Activated CD8-positive, alpha-beta T cell treated with anti-CD3 and anti-CD28 coated beads for 36 hours (primary cell): Measurements from ENCODE around the gene NFAM1. TPM values are rescaled to one million over a fixed set of nuclear protein-coding genes. Genes with fewer than 3 reads are reported as not detected.

Source experiments
- ATAC-seq: fragments of 200-7000 bp; cut with Tn5 transposase; one replicate; pipeline ENCODE4 v1.10.0; 2021; ENCODE audit warnings: mild to moderate bottlenecking, moderate library complexity
- CTCF ChIA-PET: fragments of 350-600 bp; sonication (Branson Sonifier 250); formaldehyde crosslinking; loops from one replicate; lab custom pipeline; 2021; ENCODE audit warnings: antibody characterized with exemption; lab: Charles Lee
- POLR2A ChIA-PET: fragments of 350-600 bp; sonication (Branson Sonifier 250); formaldehyde crosslinking; loops from one replicate; lab custom pipeline; 2021; ENCODE audit warnings: antibody characterized with exemption; lab: Charles Lee
- DNase-seq: peaks from one replicate; pipeline ENCODE4 v3.0.0-alpha.2; 2020
- H3K27ac Mint-ChIP-seq: one replicate; pipeline ENCODE4 v1.8.0; 2021; ENCODE audit warnings: mild to moderate bottlenecking, mixed read lengths
- H3K27me3 Mint-ChIP-seq: one replicate; pipeline ENCODE4 v1.8.0; 2021; ENCODE audit warnings: mixed read lengths
- H3K36me3 Mint-ChIP-seq: one replicate; pipeline ENCODE4 v1.8.0; 2021; ENCODE audit warnings: low read depth, mixed read lengths
- H3K4me1 Mint-ChIP-seq: one replicate; pipeline ENCODE4 v1.8.0; 2021; ENCODE audit warnings: low read depth, mixed read lengths
- H3K4me3 Mint-ChIP-seq: one replicate; pipeline ENCODE4 v1.8.0; 2021; ENCODE audit warnings: mild to moderate bottlenecking, moderate library complexity, mixed read lengths
- H3K9me3 Mint-ChIP-seq: one replicate; pipeline ENCODE4 v1.8.0; 2021; ENCODE audit warnings: mixed read lengths
- CTCF ChIP-seq: fragments of 200-600 bp; IDR thresholded peaks from one replicate; pipeline ENCODE4 v1.8.0; 2022; ENCODE audit warnings: antibody characterized with exemption, mild to moderate bottlenecking
- intact Hi-C: fragments of 100-400 bp; cut with micrococcal nuclease; formaldehyde crosslinking; loops from one replicate; pipeline ENCODE4 v1.10.0; 2022
- total RNA-seq, 2 experiments: library from RNA; stranded (reverse); gene quantifications; one replicate each; pipeline ENCODE4 v1.2.3, GENCODE V29; 2021

The NFAM1 gene
- total RNA-seq, 2 experiments from 2014 or later: 0.16 TPM; not detected in 1

- DNase-seq (no peak), ATAC-seq (no peak)
- peaks cover 14% of the 10 kb centered on the region for H3K4me1 Mint-ChIP-seq
- H3K27me3 Mint-ChIP-seq: peaks cover 26% of the 10 kb centered on the region
- H3K9me3 Mint-ChIP-seq: no peaks in the 10 kb centered on the region
- intact Hi-C loops: no loop called here
- no peaks in the 10 kb centered on the region for H3K36me3 Mint-ChIP-seq
- no peak overlapping the region for H3K4me3 Mint-ChIP-seq
- no peak overlapping the region for H3K27ac Mint-ChIP-seq
- POLR2A ChIA-PET: interaction anchor here (0.9 to 1.7 kb wide), 2 partner anchors 13 to 20 kb away, joined by 3 to 7 read pairs; no protein-coding TSS in a partner anchor
- no peak for TF ChIP-seq CTCF
- CTCF ChIA-PET: interaction anchor here (1.1 kb wide), 1 partner anchor 21 kb away, joined by 3 read pairs; no protein-coding TSS in a partner anchor
These were observed 65.2 kb downstream of the NFAM1 start for GRCh38 chr22:42366806-42367581.

DNA sequence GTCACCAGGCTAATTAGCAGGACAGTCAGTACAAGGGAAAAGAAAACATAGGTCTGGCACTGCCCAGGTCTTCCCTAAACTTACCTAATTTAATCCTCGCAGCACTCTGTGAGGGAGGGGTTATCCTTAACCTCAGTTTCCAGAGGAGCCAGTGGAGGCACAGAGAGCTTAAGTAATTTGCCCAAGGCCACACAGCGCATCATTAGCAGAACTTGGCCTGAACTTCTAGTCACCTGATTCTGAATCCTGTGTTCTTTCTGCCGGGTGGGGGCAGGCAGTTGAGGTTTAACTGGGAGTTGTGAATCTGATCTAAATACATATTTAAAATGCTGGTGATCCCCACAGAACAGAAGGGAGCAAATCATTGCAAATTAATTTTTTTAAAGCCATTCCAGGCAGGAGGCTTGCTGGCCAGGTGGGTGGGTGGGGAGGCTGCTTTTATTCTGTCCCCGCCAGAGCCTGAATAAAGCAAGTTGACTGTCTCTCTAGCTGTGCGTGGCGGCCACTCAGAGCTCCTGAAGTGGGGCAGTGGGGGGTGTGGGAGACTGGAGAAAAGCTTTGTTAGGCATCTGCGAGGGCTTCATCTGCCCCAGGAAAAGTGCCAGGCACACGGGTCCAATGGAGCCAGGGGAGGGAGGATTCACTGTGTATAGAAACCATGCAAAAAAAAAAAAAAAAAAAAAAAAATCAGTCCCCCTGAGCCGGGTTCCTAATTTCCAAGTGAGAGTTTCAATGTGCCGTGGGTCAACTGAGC is 66.1 kb downstream of the NFAM1 start:
- no peak for TF ChIP-seq CTCF
- Mint-ChIP-seq H3K9me3 (no peaks in the 10 kb centered on the region), H3K36me3 (no peaks in the 10 kb centered on the region), H3K4me1 (peaks cover 14% of the 10 kb centered on the region), H3K27ac (no peak overlapping the region), H3K4me3 (no peak overlapping the region), H3K27me3 (peaks cover 26% of the 10 kb centered on the region)
- ChIA-PET CTCF (interaction anchor here (1.6 kb wide), 1 partner anchor 72 kb away, joined by 5 read pairs; no protein-coding TSS in a partner anchor), POLR2A (interaction anchor here (0.9 to 1.7 kb wide), 2 partner anchors 12 to 20 kb away, joined by 3 to 7 read pairs; no protein-coding TSS in a partner anchor)
- DNase-seq: no peak
- ATAC-seq: no peak
- intact Hi-C loops: no loop called here

GRCh38 chr22:42365111-42365865 is 66.9 kb downstream of the NFAM1 start:
- Mint-ChIP-seq H3K36me3 (no peaks in the 10 kb centered on the region), H3K4me1 (peaks cover 14% of the 10 kb centered on the region), H3K9me3 (no peaks in the 10 kb centered on the region), H3K4me3 (no peak overlapping the region), H3K27me3 (peaks cover 26% of the 10 kb centered on the region), H3K27ac (no peak overlapping the region)
- intact Hi-C loops: no loop called here
- ATAC-seq (no peak), DNase-seq (no peak)
- ChIA-PET CTCF (interaction anchor here (1.6 kb wide), 1 partner anchor 73 kb away, joined by 5 read pairs; no protein-coding TSS in a partner anchor), POLR2A (interaction anchor here (1.7 kb wide), 1 partner anchor 19 kb away, joined by 7 read pairs; no protein-coding TSS in a partner anchor)
- TF ChIP-seq CTCF: no peak

DNA sequence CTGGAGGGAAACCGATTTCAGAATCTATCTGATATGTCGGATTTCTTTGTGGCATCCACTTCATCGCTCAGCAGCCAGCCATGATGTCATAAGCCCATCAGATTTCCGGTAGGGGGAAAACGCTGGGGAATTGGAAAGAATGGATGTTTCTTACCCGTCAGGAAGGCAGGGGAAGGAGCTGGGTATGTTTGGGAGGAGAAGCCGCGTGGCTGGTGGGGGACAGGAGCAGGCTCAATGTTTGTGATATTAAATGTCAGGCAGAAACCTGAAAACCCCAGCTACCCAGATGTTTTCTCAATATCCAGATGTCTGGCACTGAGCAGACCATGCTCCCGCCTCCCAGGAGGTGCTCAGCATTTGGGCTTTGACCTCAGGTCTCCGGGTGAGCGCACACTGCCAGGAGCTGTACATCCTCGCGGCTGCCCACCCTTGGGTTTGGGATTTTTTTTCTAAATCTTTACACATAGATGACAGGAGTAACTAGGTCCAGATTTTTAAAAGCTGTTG is 67.5 kb downstream of the NFAM1 start:
- POLR2A ChIA-PET: no interaction called here
- peaks cover 12% of the 10 kb centered on the region for H3K4me1 Mint-ChIP-seq
- intact Hi-C loops: no loop called here
- H3K36me3 Mint-ChIP-seq: no peaks in the 10 kb centered on the region
- no peaks in the 10 kb centered on the region for H3K9me3 Mint-ChIP-seq
- H3K27me3 Mint-ChIP-seq: peaks cover 26% of the 10 kb centered on the region
- no peak overlapping the region for H3K27ac Mint-ChIP-seq
- ATAC-seq: no peak
- TF ChIP-seq CTCF: no peak
- DNase-seq: no peak
- CTCF ChIA-PET: interaction anchor here (1.6 kb wide), 1 partner anchor 73 kb away, joined by 5 read pairs; no protein-coding TSS in a partner anchor
- H3K4me3 Mint-ChIP-seq: no peak overlapping the region
